Activated T-helper 1 cell treated with anti-CD3 and anti-CD28 coated beads, Interleukin-2, amount 50 U/mL, for 16 hours (primary cell): ENCODE data around the gene RD3L.
"Not testable (repeated sequence)": the region's sequence is repeated elsewhere in the genome, so short reads cannot be mapped to it uniquely, and the experiment has no call there.

Source experiments
- DNase-seq, 2 donors: peaks; one replicate each; pipeline ENCODE4 v3.0.0-alpha.2; 2020; ENCODE audit warnings: low read depth in 1 of 2, low spot score in 1 of 2

RD3L gene

GRCh38 chr14:103941973-103942736 is at the start of gene RD3L:
TSS of gene RD3L (minus strand) at chr14:103942529. CDS start at chr14:103941695, 834 bp downstream.
- no peak for DNase-seq

GRCh38 chr14:103989964-103990363 is 47.6 kb upstream of the RD3L start:
- DNase-seq, result no peak

GRCh38 chr14:103989034-103989433 is 46.7 kb upstream of the RD3L start:
- DNase-seq, result no peak

GRCh38 chr14:103984196-103984595 is 41.9 kb upstream of the RD3L start:
- DNase-seq, result no peak

GRCh38 chr14:103980623-103981238 is 38.4 kb upstream of the RD3L start:
- DNase-seq, result not testable (repeated sequence)

GRCh38 chr14:103974575-103974974 is 32.2 kb upstream of the RD3L start:
- DNase-seq, result no peak

- DNase-seq, result no peak
Measured at GRCh38 chr14:103973354-103973753, 31.0 kb upstream of the RD3L start.

- no peak for DNase-seq
Measured at GRCh38 chr14:103969961-103970360, 27.6 kb upstream of the RD3L start.

GRCh38 chr14:103966631-103967030 is 24.3 kb upstream of the RD3L start:
- no peak for DNase-seq

GRCh38 chr14:103961928-103962578 is 19.7 kb upstream of the RD3L start:
- DNase-seq, result no peak

- DNase-seq, result no peak
Measured at GRCh38 chr14:103960457-103961055, 18.2 kb upstream of the RD3L start.

GRCh38 chr14:103949131-103949790 is 6.9 kb upstream of the RD3L start:
- no peak for DNase-seq

- DNase-seq, result no peak
Measured at GRCh38 chr14:103948442-103948841, 6.1 kb upstream of the RD3L start.

- no peak for DNase-seq
Measured at GRCh38 chr14:103946975-103947374, 4.6 kb upstream of the RD3L start.

GRCh38 chr14:103943673-103944072 is 1.3 kb upstream of the RD3L start:
- no peak for DNase-seq

- no peak for DNase-seq
Measured at GRCh38 chr14:103941462-103941861, 867 bp downstream of the RD3L start.

- DNase-seq, result no peak
Measured at GRCh38 chr14:103935102-103935501, 7.2 kb downstream of the RD3L start.

GRCh38 chr14:103932791-103933490 is 9.4 kb downstream of the RD3L start:
- no peak for DNase-seq

- DNase-seq, result no peak
Measured at GRCh38 chr14:103931422-103931821, 10.9 kb downstream of the RD3L start.

GRCh38 chr14:103930051-103930604 is 12.2 kb downstream of the RD3L start:
- no peak for DNase-seq
